Prostate gland (tissue), 2 donors: ENCODE data around the gene FPR3. TPM values are rescaled to one million over a fixed set of nuclear protein-coding genes. Genes with fewer than 3 reads are reported as not detected.
A peak's percentile ranks its signal among the peaks of the same experiment; 100 is the strongest.

Experiments used
- DNase-seq: peaks from one replicate; pipeline ENCODE4 v3.0.0-alpha.2; 2019; ENCODE audit warnings: low spot score
- H3K27ac ChIP-seq, 2 donors: fragments of 200-600 bp; sonication (generic); 2 replicates each; pipeline ENCODE4 v1.5.1; 2017 to 2019
- H3K27me3 ChIP-seq: fragments of 200-600 bp; sonication (generic); replicated peaks from 2 replicates; pipeline ENCODE4 v1.5.1; 2019; ENCODE audit not compliant: insufficient read depth
- H3K36me3 ChIP-seq, 2 donors: fragments of 200-600 bp; sonication (generic); 1 replicate in 1 of 2; 2 replicates in 1 of 2; pipeline versions ENCODE4 v1.5.1 to v1.8.1; 2017 to 2019
- H3K4me1 ChIP-seq: fragments of 200-600 bp; sonication (generic); replicated peaks from 2 replicates; pipeline ENCODE4 v1.5.1; 2019
- H3K4me3 ChIP-seq, 2 donors: fragments of 200-600 bp; sonication (generic); 2 replicates each; pipeline ENCODE4 v1.5.1; 2017 to 2019
- H3K9me3 ChIP-seq: fragments of 200-600 bp; sonication (generic); 2 replicates; pipeline ENCODE4 v1.5.1; 2017
- CTCF ChIP-seq, 4 experiments: fragments of 200-600 bp in 2 of 4; fragments of 450-650 bp in 2 of 4; sonication (generic) in 2 of 4; IDR thresholded peaks; 1 replicate in 3 of 4; 2 replicates in 1 of 4; pipeline ENCODE4 v1.5.1; 2016 to 2019; ENCODE audit warnings: antibody characterized with exemption in 4 of 4, mild to moderate bottlenecking in 2 of 4, moderate library complexity in 2 of 4
- POLR2A ChIP-seq: fragments of 450-650 bp; IDR thresholded peaks from one replicate; pipeline ENCODE4 v1.6.1; 2016; ENCODE audit warnings: antibody characterized with exemption, mild to moderate bottlenecking
- POLR2AphosphoS5 ChIP-seq: sonication (generic); formaldehyde crosslinking; IDR thresholded peaks from one replicate; pipeline ENCODE4 v1.6.1; 2017; ENCODE audit warnings: antibody characterized with exemption
- WGBS: methylation state at CpG from one replicate; pipeline ENCODE4 v1.1.5; 2018; 5-methylcytosine and 5-hydroxymethylcytosine counted together
- intact Hi-C: fragments of 100-400 bp; cut with DNase I; formaldehyde crosslinking; loops from one replicate; pipeline ENCODE4 v1.14.2; 2022
- total RNA-seq, 2 donors: library from RNA; depleted of rRNA; stranded (reverse); fragments of >200 nt; gene quantifications; one replicate each; pipeline ENCODE4 v1.1.0, GENCODE V29; 2016

The FPR3 gene
- total RNA-seq, 2 donors from 2014 or later, result 1.0 to 4.8 TPM

GRCh38 chr19:51797480-51797879 is 2.5 kb downstream of the FPR3 start:
- WGBS, result 81% methylated on average over 5 of the region's 5 CpGs
- Histone ChIP-seq H3K9me3 (no peaks in the 10 kb centered on the region), H3K4me1 (no peaks in the 10 kb centered on the region), H3K4me3 (no peak overlapping the region), H3K27ac (no peak overlapping the region), H3K36me3 (no peaks in the 10 kb centered on the region), H3K27me3 (no peaks in the 10 kb centered on the region)
- no peak for TF ChIP-seq POLR2AphosphoS5
- no peak for DNase-seq
- intact Hi-C loops, result no loop called here

DNA sequence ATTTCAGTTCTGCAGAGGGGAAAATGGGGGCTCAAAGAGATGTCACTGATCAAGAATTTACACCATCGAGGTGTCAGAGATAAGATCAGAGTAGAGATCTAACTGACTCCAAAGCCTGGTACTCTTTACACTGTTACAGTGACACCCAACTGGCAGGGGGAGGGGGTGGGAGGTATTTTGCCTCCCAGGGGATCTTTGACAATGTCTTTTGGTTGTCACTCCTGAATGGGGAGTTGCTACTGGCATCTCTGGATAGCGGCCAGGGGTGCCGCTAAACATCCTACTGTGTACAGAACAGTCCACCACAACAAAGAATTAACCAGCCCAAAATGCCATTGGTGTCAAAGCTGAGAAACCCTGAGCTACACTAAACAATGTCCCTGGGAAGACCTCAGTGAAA is 3.1 kb downstream of the FPR3 start:
- no peak for DNase-seq
- H3K4me3 ChIP-seq, result no peak overlapping the region
- 47% methylated on average over 3 of the region's 3 CpGs for WGBS
- H3K9me3 ChIP-seq, result no peaks in the 10 kb centered on the region
- H3K27ac ChIP-seq, result no peak overlapping the region
- intact Hi-C loops, result no loop called here
- no peaks in the 10 kb centered on the region for H3K27me3 ChIP-seq
- no peak for TF ChIP-seq POLR2A
- TF ChIP-seq CTCF (IDR thresholded peaks at IDR 0.05), result no peak
- no peak for TF ChIP-seq POLR2AphosphoS5
- no peaks in the 10 kb centered on the region for H3K4me1 ChIP-seq
- H3K36me3 ChIP-seq, result no peaks in the 10 kb centered on the region

GRCh38 chr19:51799034-51799773 is 4.2 kb downstream of the FPR3 start:
- TF ChIP-seq CTCF (IDR thresholded peaks at IDR 0.05), result peak in 1 of 4 experiments; percentile 20
- TF ChIP-seq POLR2AphosphoS5, result peak; percentile 72
- TF ChIP-seq POLR2A, result no peak
- H3K9me3 ChIP-seq, result no peaks in the 10 kb centered on the region
- intact Hi-C loops, result no loop called here
- H3K4me1 ChIP-seq, result no peaks in the 10 kb centered on the region
- no peaks in the 10 kb centered on the region for H3K27me3 ChIP-seq
- no peaks in the 10 kb centered on the region for H3K36me3 ChIP-seq
- DNase-seq, result peak; percentile 84
- peak overlapping the region in 1 of 2 donors; percentile 3 for H3K27ac ChIP-seq
- 37% methylated on average over 20 of the region's 20 CpGs for WGBS
- no peak overlapping the region for H3K4me3 ChIP-seq

GRCh38 chr19:51799774-51800472 is 5.0 kb downstream of the FPR3 start:
- Histone ChIP-seq H3K4me3 (no peak overlapping the region), H3K9me3 (no peaks in the 10 kb centered on the region), H3K4me1 (no peaks in the 10 kb centered on the region), H3K27ac (peak overlapping the region in 1 of 2 donors; percentile 3), H3K36me3 (no peaks in the 10 kb centered on the region), H3K27me3 (no peaks in the 10 kb centered on the region)
- 85% methylated on average over 13 of the region's 13 CpGs for WGBS
- DNase-seq, result no peak
- intact Hi-C loops, result no loop called here
- TF ChIP-seq POLR2AphosphoS5 (no peak), POLR2A (no peak), CTCF (IDR thresholded peaks at IDR 0.05) (no peak)

DNA sequence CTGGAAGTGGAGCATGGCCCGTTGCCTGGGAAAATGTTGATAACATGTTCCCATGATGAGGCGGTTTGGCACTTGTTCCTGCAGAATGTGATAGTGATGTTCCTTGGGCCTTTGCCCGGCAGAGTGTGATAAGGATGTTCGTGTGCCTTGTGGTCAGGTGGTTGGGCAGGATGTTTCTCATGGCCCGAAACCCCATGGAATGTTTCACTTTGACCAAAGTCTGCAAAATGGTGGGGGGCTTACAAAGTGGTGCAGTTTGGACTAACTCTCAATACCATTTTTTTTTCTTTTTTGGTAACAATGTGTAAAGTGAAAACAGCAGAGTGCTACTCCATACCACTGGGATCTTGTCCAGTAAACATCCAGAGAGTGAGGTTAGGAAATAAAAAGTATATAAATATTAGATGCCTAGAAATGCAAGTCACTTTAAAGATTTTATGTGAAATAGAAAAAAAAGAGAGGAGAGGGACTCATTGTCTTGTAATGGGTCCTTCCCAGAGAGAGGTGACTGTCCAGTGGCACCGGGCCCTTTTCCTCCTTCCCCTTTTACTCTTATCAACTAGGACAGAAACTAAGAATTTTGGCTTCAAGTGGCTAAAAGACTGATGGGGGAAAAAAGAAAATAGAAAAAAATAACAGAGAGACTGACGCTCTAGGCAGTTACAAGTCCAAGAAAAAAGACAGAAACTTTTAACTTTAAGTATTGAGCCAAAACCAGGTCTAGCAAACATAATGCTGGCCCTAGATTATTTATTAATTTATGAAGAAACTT is 5.7 kb downstream of the FPR3 start:
- Histone ChIP-seq H3K9me3 (no peaks in the 10 kb centered on the region), H3K4me3 (no peak overlapping the region), H3K27ac (no peak overlapping the region), H3K4me1 (no peaks in the 10 kb centered on the region), H3K27me3 (no peaks in the 10 kb centered on the region), H3K36me3 (no peaks in the 10 kb centered on the region)
- 49% methylated on average over 7 of the region's 7 CpGs for WGBS
- no peak for DNase-seq
- intact Hi-C loops, result no loop called here
- TF ChIP-seq POLR2A (no peak), POLR2AphosphoS5 (peak; percentile 12), CTCF (IDR thresholded peaks at IDR 0.05) (no peak)
